K562 (cell line): ENCODE measurements around the gene EVX1. TPM values are rescaled to one million over a fixed set of nuclear protein-coding genes. Genes with fewer than 3 reads are reported as not detected.
A peak's percentile ranks its signal among the peaks of the same experiment; 100 is the strongest.

ENCODE experiments used
- ATAC-seq: fragments of 200-7000 bp; cut with Tn5 transposase; 3 replicates; pipeline ENCODE4 v1.9.1; 2020; ENCODE audit warnings: moderate library complexity
- BruUV-seq: library from RNA; stranded (reverse); fragments of 400-500 nt; replicated peaks from 2 replicates; lab custom pipeline; 2021; lab: Mats Ljungman, UMichigan
- CTCF ChIA-PET: fragments of 300-600 bp; formaldehyde crosslinking; extraction: SDS; loops from one replicate; lab custom pipeline; 2021; ENCODE audit warnings: low intra/inter-chr PET ratio; lab: Yijun Ruan, JAX
- POLR2A ChIA-PET: fragments of 300-600, 350-650 bp; sonication (Branson Sonifier 250); formaldehyde crosslinking; extraction: SDS; loops from one replicate; lab custom pipeline; 2021; ENCODE audit warnings: antibody characterized with exemption, inconsistent platforms; lab: Yijun Ruan, JAX
- DNase-seq, 4 experiments: peaks; one replicate each; pipeline versions ENCODE4 v3.0.0 to v3.0.0-alpha.2; 2011 to 2018; ENCODE audit warnings: low spot score in 3 of 4, mixed read lengths in 3 of 4; ENCODE audit errors: extremely low read depth in 1 of 4
- FAIRE-seq: peaks from 2 replicates; lab custom pipeline; 2011; peaks lifted over from hg19 to GRCh38; lab: Jason Lieb, UNC
- H2AFZ ChIP-seq: 2 replicates; pipeline ENCODE4 v1.6.0; 2011; ENCODE audit warnings: low read depth, low read length, control low read depth, inconsistent platforms
- H3K27ac ChIP-seq: fragments of 200-600 bp; 3 replicates; pipeline ENCODE4 v1.8.0; 2011; ENCODE audit warnings: low read depth, mild to moderate bottlenecking, control low read depth, inconsistent platforms, low read length, moderate library complexity, mixed read lengths; ENCODE audit errors: extremely low read depth
- H3K27me3 ChIP-seq, 2 experiments: fragments of 300-600 bp in 1 of 2; 2 replicates in 1 of 2; 3 replicates in 1 of 2; pipeline versions ENCODE4 v1.6.0 to v1.8.0; 2011; ENCODE audit warnings: inconsistent platforms in 2 of 2, low read length in 2 of 2, mild to moderate bottlenecking in 1 of 2, mixed read lengths in 1 of 2, moderate library complexity in 1 of 2; ENCODE audit not compliant: control insufficient read depth in 2 of 2, insufficient read depth in 2 of 2
- H3K36me3 ChIP-seq: fragments of 300-600 bp; 3 replicates; pipeline ENCODE4 v1.8.0; 2011; ENCODE audit warnings: mild to moderate bottlenecking, low read length, inconsistent platforms; ENCODE audit not compliant: control insufficient read depth, insufficient read depth
- H3K4me1 ChIP-seq, 2 experiments: fragments of 200-600 bp in 1 of 2; replicated peaks in 1 of 2; 2 replicates in 1 of 2; 3 replicates in 1 of 2; pipeline versions ENCODE4 v1.5.1 to v1.8.0; 2011; ENCODE audit warnings: inconsistent platforms in 2 of 2, low read length in 2 of 2, mild to moderate bottlenecking in 1 of 2, mixed read lengths in 1 of 2, moderate library complexity in 1 of 2; ENCODE audit not compliant: control insufficient read depth in 2 of 2, insufficient read depth in 2 of 2
- H3K4me2 ChIP-seq: 2 replicates; pipeline ENCODE4 v1.6.1; 2011; ENCODE audit warnings: low read length, control low read depth, inconsistent platforms, mixed read lengths; ENCODE audit not compliant: insufficient read depth
- H3K4me3 ChIP-seq: fragments of 200-600 bp; sonication (generic), shearing (Covaris generic); 2 replicates; pipeline ENCODE4 v1.5.1; 2016; ENCODE audit warnings: control low read depth, inconsistent platforms
- H3K79me2 ChIP-seq: fragments of 200-600 bp; 3 replicates; pipeline ENCODE4 v1.8.0; 2011; ENCODE audit warnings: low read length, inconsistent platforms; ENCODE audit not compliant: control insufficient read depth, insufficient read depth
- H3K9ac ChIP-seq, 2 experiments: 2 replicates each; pipeline versions ENCODE4 v1.6.0 to v1.6.1; 2011; ENCODE audit warnings: low read depth in 2 of 2, low read length in 2 of 2, control low read depth in 1 of 2, inconsistent platforms in 1 of 2, mild to moderate bottlenecking in 1 of 2, mixed read lengths in 1 of 2; ENCODE audit not compliant: insufficient read depth in 1 of 2
- H3K9me1 ChIP-seq: one replicate; pipeline ENCODE4 v1.6.0; 2011; ENCODE audit warnings: inconsistent platforms, mild to moderate bottlenecking, low read length, moderate library complexity; ENCODE audit not compliant: control insufficient read depth, insufficient read depth
- H3K9me3 ChIP-seq: replicated peaks from 2 replicates; pipeline ENCODE4 v1.5.1; 2011; ENCODE audit warnings: low read depth, low read length, inconsistent platforms; ENCODE audit not compliant: control insufficient read depth, insufficient read depth
- H4K20me1 ChIP-seq: replicated peaks from 2 replicates; pipeline ENCODE4 v1.6.1; 2011; ENCODE audit warnings: low read length, inconsistent platforms, mixed read lengths; ENCODE audit not compliant: control insufficient read depth, insufficient read depth
- ARID2 ChIP-seq: fragments of 450-650 bp; IDR thresholded peaks from 2 replicates; pipeline ENCODE4 v1.6.1; 2017; ENCODE audit warnings: antibody characterized with exemption, mild to moderate bottlenecking
- CTCF ChIP-seq, 3 experiments: IDR thresholded peaks in 2 of 3; conservative IDR thresholded peaks in 1 of 3; 2 replicates each; pipeline ENCODE4 v1.5.1; 2011 to 2012; ENCODE audit warnings: low read length in 3 of 3, mild to moderate bottlenecking in 3 of 3, control low read depth in 2 of 3, improper control_type of control experiment in 1 of 3, inconsistent platforms in 1 of 3, low read depth in 1 of 3, mixed read lengths in 1 of 3, moderate library complexity in 1 of 3; ENCODE audit not compliant: insufficient read depth in 2 of 3
- DEAF1 ChIP-seq: fragments of 450-650 bp; formaldehyde crosslinking; IDR thresholded peaks from 2 replicates; pipeline ENCODE4 v1.4.0; 2020; ENCODE audit warnings: mild to moderate bottlenecking, moderate library complexity
- E2F8 ChIP-seq: fragments of 450-650 bp; IDR thresholded peaks from 2 replicates; pipeline ENCODE4 v1.7.1; 2018; ENCODE audit warnings: mild to moderate bottlenecking, low read depth; ENCODE audit not compliant: partially characterized antibody
- HOMEZ ChIP-seq: fragments of 250-450 bp; sonication (Bioruptor Pico); IDR thresholded peaks from 2 replicates; pipeline ENCODE4 v1.4.0; 2020; ENCODE audit warnings: mild to moderate bottlenecking, moderate library complexity
- RBM15 ChIP-seq: fragments of 200-400 bp; formaldehyde crosslinking; IDR thresholded peaks from 2 replicates; pipeline ENCODE4 v1.6.1; 2018; ENCODE audit warnings: mild to moderate bottlenecking, low read length, moderate library complexity; ENCODE audit not compliant: insufficient read depth
- WGBS: fragments of 100-300 bp; shearing (Covaris generic); methylation state at CpG from one replicate; pipeline ENCODE4 v1.1.6; 2016; ENCODE audit warnings: low coverage, mixed read lengths; ENCODE audit not compliant: insufficient coverage; ENCODE audit errors: missing lambda C conversion rate; 5-methylcytosine and 5-hydroxymethylcytosine counted together
- in situ Hi-C: fragments of 300-500 bp; cut with MboI; formaldehyde crosslinking; loops from 4 replicates; pipeline ENCODE4 v1.15.0; 2018; ENCODE audit warnings: inconsistent platforms, mixed read lengths
- intact Hi-C: fragments of 100-400 bp; cut with micrococcal nuclease; formaldehyde crosslinking; loops from 2 replicates; pipeline ENCODE4 v1.14.2; 2022
- polyA plus RNA-seq, 8 experiments: library from polyadenylated mRNA; depleted of rRNA in 4 of 8; stranded (reverse) in 5 of 8; unstranded in 3 of 8; fragments of >200 nt; fragmentation: Nextera tagmentation in 2 of 8; fragmentation: Illumina TruSeq in 1 of 8; extraction: Ambion mirVana in 2 of 8; extraction: Trizol in 1 of 8; gene quantifications; 2 replicates each; pipeline versions ENCODE4 v1.2.1 to v1.2.3, GENCODE V29; 2011 to 2014; ENCODE audit warnings: inconsistent platforms in 1 of 8, missing spikeins in 1 of 8
- total RNA-seq, 7 experiments: library from RNA; depleted of rRNA in 6 of 7; stranded (reverse); fragments of >200 nt in 6 of 7; fragmentation: Illumina TruSeq in 2 of 7; extraction: Trizol in 2 of 7; gene quantifications; 2 replicates each; pipeline versions ENCODE4 v1.2.1 to v1.2.3, GENCODE V29; 2011 to 2021; ENCODE audit warnings: low replicate concordance in 1 of 7

Gene EVX1
- total and polyA plus RNA-seq, 9 of the 15 experiments (the other 6 are each of a cell fraction or from before 2014, with no cell fraction given) = not detected

- H3K27ac ChIP-seq = no peak overlapping the region
- no peaks in the 10 kb centered on the region for H3K79me2 ChIP-seq
- BruUV-seq = no TSS peak
- no peak overlapping the region for H3K9ac ChIP-seq
- FAIRE-seq (peak; percentile 97), DNase-seq (peak; percentile 65 to 77 (median 70)), ATAC-seq (peak; percentile 73)
- WGBS = under 1% methylated on average over 6 of the region's 6 CpGs
- in situ Hi-C loops = no loop called here
- POLR2A ChIA-PET = interaction anchor here (0.7 kb wide), 1 partner anchor 9 kb away, joined by 6 read pairs; no protein-coding TSS in a partner anchor
- intact Hi-C loops = loop anchor here (1.0 to 5.0 kb wide), 5 partner anchors 381 to 896 kb away; no protein-coding TSS in a partner anchor
- H3K4me3 ChIP-seq = no peak overlapping the region
- H3K4me1 ChIP-seq = peaks cover 0 to 20% of the 10 kb centered on the region in 2 experiments; a peak in 1 of 5 replicates
- CTCF ChIA-PET = interaction anchor here (0.5 to 2.8 kb wide), 7 partner anchors 380 to 824 kb away, joined by 3 to 25 read pairs (median 4); no protein-coding TSS in a partner anchor
- H3K9me3 ChIP-seq = no peaks in the 10 kb centered on the region
- H3K27me3 ChIP-seq = peaks cover 23 to 49% of the 10 kb centered on the region in 2 experiments
- no peak overlapping the region for H3K4me2 ChIP-seq
- H4K20me1 ChIP-seq = no peaks in the 10 kb centered on the region
- no peaks in the 10 kb centered on the region for H3K9me1 ChIP-seq
- no peak overlapping the region for H2AFZ ChIP-seq
- no peaks in the 10 kb centered on the region for H3K36me3 ChIP-seq
- no peak for TF ChIP-seq RBM15
- no peak for TF ChIP-seq HOMEZ
- TF ChIP-seq E2F8 = no peak
- peak; percentile 81 for TF ChIP-seq ARID2
- peak; percentile 77; the same call in 1 of the 2 replicates for TF ChIP-seq DEAF1 (CRISPR knock-in tag)
- TF ChIP-seq CTCF (IDR thresholded peaks at IDR 0.05 in 2 of 3, conservative IDR thresholded peaks at IDR 0.05 in 1 of 3; ENCODE audit: insufficient read depth in 2 of 3, low read depth in 1 of 3, low read length in 3 of 3) = peak; percentile 66 to 84 (median 76)
These were observed 46.3 kb upstream of the EVX1 start for GRCh38 chr7:27196287-27196767.
